ENCODE measurements around the gene ZBTB9. TPM values are rescaled to one million over a fixed set of nuclear protein-coding genes. Genes with fewer than 3 reads are reported as not detected.

ZBTB9 gene
- polyA plus RNA-seq, 2 of the 4 experiments (the other 2 are of a cell fraction): 6.9 to 9.9 TPM

DNA sequence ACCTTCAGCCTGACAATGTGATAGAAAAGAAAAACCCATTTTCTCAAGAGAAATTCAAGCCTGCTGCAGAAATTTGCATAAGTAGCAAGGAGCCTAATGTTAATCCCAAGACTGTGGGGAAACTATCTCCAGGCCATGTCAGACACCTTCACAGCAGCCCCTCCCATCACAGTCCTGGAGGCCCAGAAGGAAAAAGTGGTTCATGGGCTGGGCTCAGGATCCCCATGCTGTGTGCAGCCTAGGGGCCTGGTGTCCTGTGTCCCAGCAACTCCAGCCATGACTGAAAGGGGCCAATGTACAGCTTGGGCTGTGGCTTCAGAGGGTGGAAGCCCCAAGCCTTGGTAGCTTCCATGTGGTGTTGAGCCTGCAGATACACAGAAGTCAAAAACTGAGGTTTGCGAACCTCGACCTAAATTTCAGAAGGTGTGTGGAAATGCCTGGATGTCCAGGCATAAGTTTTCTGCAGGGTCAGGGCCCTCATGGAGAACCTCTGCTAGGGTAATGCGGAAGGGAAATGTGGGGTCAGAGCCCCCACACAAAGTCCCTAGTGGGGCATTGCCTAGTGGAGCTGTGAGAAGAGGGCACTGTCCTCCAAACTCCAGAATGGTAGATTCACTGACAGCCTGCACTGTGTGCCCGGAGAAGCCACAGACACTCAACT is 11.8 kb downstream of the ZBTB9 start:
- no peak for DNase-seq (ENCODE audit: low read depth in 1 of 2, low spot score in 1 of 2)
- H3K4me2 ChIP-seq: no peak overlapping the region
- H3K27ac ChIP-seq: no peak overlapping the region
- ATAC-seq: no peak
- H3K9me3 ChIP-seq: no peaks in the 10 kb centered on the region
- CTCF ChIA-PET: no interaction called here
- POLR2A ChIA-PET: no interaction called here
- no peak overlapping the region for H3K4me3 ChIP-seq
- no peaks in the 10 kb centered on the region for H3K4me1 ChIP-seq
- TF ChIP-seq RAD21 (conservative IDR thresholded peaks at IDR 0.05 in 1 of 2, IDR thresholded peaks at IDR 0.05 in 1 of 2): no peak
- TF ChIP-seq EHMT2 (IDR thresholded peaks at IDR 0.05; ENCODE audit: low read depth): no peak
- TF ChIP-seq, protein P1, sequence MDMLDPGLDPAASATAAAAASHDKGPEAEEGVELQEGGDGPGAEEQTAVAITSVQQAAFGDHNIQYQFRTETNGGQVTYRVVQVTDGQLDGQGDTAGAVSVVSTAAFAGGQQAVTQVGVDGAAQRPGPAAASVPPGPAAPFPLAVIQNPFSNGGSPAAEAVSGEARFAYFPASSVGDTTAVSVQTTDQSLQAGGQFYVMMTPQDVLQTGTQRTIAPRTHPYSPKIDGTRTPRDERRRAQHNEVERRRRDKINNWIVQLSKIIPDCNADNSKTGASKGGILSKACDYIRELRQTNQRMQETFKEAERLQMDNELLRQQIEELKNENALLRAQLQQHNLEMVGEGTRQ (IDR thresholded peaks at IDR 0.05): no peak
- TF ChIP-seq, protein P2, sequence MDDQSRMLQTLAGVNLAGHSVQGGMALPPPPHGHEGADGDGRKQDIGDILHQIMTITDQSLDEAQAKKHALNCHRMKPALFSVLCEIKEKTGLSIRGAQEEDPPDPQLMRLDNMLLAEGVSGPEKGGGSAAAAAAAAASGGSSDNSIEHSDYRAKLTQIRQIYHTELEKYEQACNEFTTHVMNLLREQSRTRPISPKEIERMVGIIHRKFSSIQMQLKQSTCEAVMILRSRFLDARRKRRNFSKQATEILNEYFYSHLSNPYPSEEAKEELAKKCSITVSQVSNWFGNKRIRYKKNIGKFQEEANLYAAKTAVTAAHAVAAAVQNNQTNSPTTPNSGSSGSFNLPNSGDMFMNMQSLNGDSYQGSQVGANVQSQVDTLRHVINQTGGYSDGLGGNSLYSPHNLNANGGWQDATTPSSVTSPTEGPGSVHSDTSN (IDR thresholded peaks at IDR 0.05): no peak
- TF ChIP-seq HDAC2 (IDR thresholded peaks at IDR 0.05): no peak
- TF ChIP-seq, protein P3, sequence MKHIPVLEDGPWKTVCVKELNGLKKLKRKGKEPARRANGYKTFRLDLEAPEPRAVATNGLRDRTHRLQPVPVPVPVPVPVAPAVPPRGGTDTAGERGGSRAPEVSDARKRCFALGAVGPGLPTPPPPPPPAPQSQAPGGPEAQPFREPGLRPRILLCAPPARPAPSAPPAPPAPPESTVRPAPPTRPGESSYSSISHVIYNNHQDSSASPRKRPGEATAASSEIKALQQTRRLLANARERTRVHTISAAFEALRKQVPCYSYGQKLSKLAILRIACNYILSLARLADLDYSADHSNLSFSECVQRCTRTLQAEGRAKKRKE (CRISPR knock-in tag; IDR thresholded peaks at IDR 0.05; ENCODE audit: low read depth): no peak
- TF ChIP-seq NFE2L2 (conservative IDR thresholded peaks at IDR 0.05; ENCODE audit: low read length): no peak
- no peak for TF ChIP-seq MYC (IDR thresholded peaks at IDR 0.05; ENCODE audit: borderline replicate concordance, low read length)
- no peak for TF ChIP-seq CBX8 (IDR thresholded peaks at IDR 0.05)
- no peak for TF ChIP-seq ZSCAN20 (CRISPR knock-in tag; IDR thresholded peaks at IDR 0.05)
- TF ChIP-seq POLR2AphosphoS2 (conservative IDR thresholded peaks at IDR 0.05; ENCODE audit: low read length): no peak
- no peak for TF ChIP-seq PHF8 (IDR thresholded peaks at IDR 0.05; ENCODE audit: borderline replicate concordance, low read depth)
- no peak for TF ChIP-seq ZNF302 (CRISPR knock-in tag; IDR thresholded peaks at IDR 0.05)
- TF ChIP-seq CTCF (IDR thresholded peaks at IDR 0.05): no peak
- TF ChIP-seq EHF (CRISPR knock-in tag; IDR thresholded peaks at IDR 0.05): no peak
- no peak for TF ChIP-seq FOSB (CRISPR knock-in tag; IDR thresholded peaks at IDR 0.05)
- WGBS (ENCODE audit: missing lambda C conversion rate): 70% methylated on average over 3 of the region's 4 CpGs
- FAIRE-seq: no peak

GRCh38 chr6:33467091-33467490 is 12.7 kb downstream of the ZBTB9 start:
- DNase-seq (ENCODE audit: low read depth in 1 of 2, low spot score in 1 of 2): no peak
- ChIA-PET CTCF (no interaction called here), POLR2A (no interaction called here)
- Histone ChIP-seq H3K4me3 (no peak overlapping the region), H3K4me2 (no peak overlapping the region), H3K27ac (no peak overlapping the region), H3K4me1 (no peaks in the 10 kb centered on the region), H3K9me3 (no peaks in the 10 kb centered on the region)
- no peak for ATAC-seq
- 59% methylated on average over 7 of the region's 7 CpGs for WGBS (ENCODE audit: missing lambda C conversion rate)
- no peak for FAIRE-seq
- TF ChIP-seq RAD21 (conservative IDR thresholded peaks at IDR 0.05 in 1 of 2, IDR thresholded peaks at IDR 0.05 in 1 of 2) (no peak), MAZ (IDR thresholded peaks at IDR 0.05; ENCODE audit: borderline replicate concordance, low read depth, low read length) (no peak), NFE2L2 (conservative IDR thresholded peaks at IDR 0.05; ENCODE audit: low read length) (no peak), CEBPB (IDR thresholded peaks at IDR 0.05) (no peak)

GRCh38 chr6:33469661-33470060 is 15.3 kb downstream of the ZBTB9 start:
- CTCF ChIA-PET: no interaction called here
- Histone ChIP-seq H3K4me2 (no peak overlapping the region), H3K4me3 (no peak overlapping the region), H3K4me1 (no peaks in the 10 kb centered on the region), H3K9me3 (no peaks in the 10 kb centered on the region), H3K27ac (no peak overlapping the region)
- WGBS (ENCODE audit: missing lambda C conversion rate): 53% methylated on average over 3 of the region's 3 CpGs
- FAIRE-seq (no peak), DNase-seq (ENCODE audit: low read depth in 1 of 2, low spot score in 1 of 2) (no peak), ATAC-seq (no peak)
- POLR2A ChIA-PET: no interaction called here
- TF ChIP-seq SMC3 (IDR thresholded peaks at IDR 0.05): no peak

Data from A549 (cell line).